DMS53 treated with DMSO at 0.1 percent for 48 hours (cell line): ENCODE data around the gene GOLPH3L.
"Not testable (repeated sequence)": the region's sequence is repeated elsewhere in the genome, so short reads cannot be mapped to it uniquely, and the experiment has no call there.

Experiments used
- DNase-seq: peaks from one replicate; lab custom pipeline; 2025; ENCODE audit not compliant: unreplicated experiment; lab: John Stamatoyannopoulos, UW

The GOLPH3L gene

GRCh38 chr1:150619576-150620509 is 77.1 kb downstream of the GOLPH3L start:
- DNase-seq: no peak

GRCh38 chr1:150615346-150616201 is 81.4 kb downstream of the GOLPH3L start:
- no peak for DNase-seq

- DNase-seq: peak; percentile 96
Measured at GRCh38 chr1:150613061-150613920, 83.7 kb downstream of the GOLPH3L start.

GRCh38 chr1:150612014-150612345 is 85.0 kb downstream of the GOLPH3L start:
- no peak for DNase-seq

- no peak for DNase-seq
Measured at GRCh38 chr1:150610576-150610975, 86.4 kb downstream of the GOLPH3L start.

- DNase-seq: no peak
Measured at GRCh38 chr1:150609732-150610131, 87.2 kb downstream of the GOLPH3L start.

- no peak for DNase-seq
Measured at GRCh38 chr1:150606463-150607142, 90.4 kb downstream of the GOLPH3L start.

GRCh38 chr1:150605451-150605731 is 91.6 kb downstream of the GOLPH3L start:
- not testable (repeated sequence) for DNase-seq

- DNase-seq: no peak
Measured at GRCh38 chr1:150604226-150604588, 92.7 kb downstream of the GOLPH3L start.

GRCh38 chr1:150603711-150604110 is 93.2 kb downstream of the GOLPH3L start:
- DNase-seq: no peak

- DNase-seq: not testable (repeated sequence)
Measured at GRCh38 chr1:150602372-150602771, 94.6 kb downstream of the GOLPH3L start.

- DNase-seq: no peak
Measured at GRCh38 chr1:150601540-150601939, 95.4 kb downstream of the GOLPH3L start.

GRCh38 chr1:150598346-150598745 is 98.6 kb downstream of the GOLPH3L start:
- not testable (repeated sequence) for DNase-seq

- no peak for DNase-seq
Measured at GRCh38 chr1:150596976-150597375, 100.0 kb downstream of the GOLPH3L start.
